Activated CD4-positive, alpha-beta memory T cell treated with anti-CD3 and anti-CD28 coated beads, Interleukin-2, amount 10 ng/mL, durations not matched to agents 7 days and 5 days (primary cell): Measurements from ENCODE around the gene MOB3A. TPM values are rescaled to one million over a fixed set of nuclear protein-coding genes. Genes with fewer than 3 reads are reported as not detected.

ENCODE experiments used
- CTCF ChIA-PET: fragments of 350-600 bp; sonication (Branson Sonifier 250); formaldehyde crosslinking; loops from one replicate; lab custom pipeline; 2021; ENCODE audit warnings: antibody characterized with exemption, inconsistent platforms; lab: Charles Lee
- POLR2A ChIA-PET: fragments of 350-600 bp; sonication (Branson Sonifier 250); formaldehyde crosslinking; loops from one replicate; lab custom pipeline; 2021; ENCODE audit warnings: antibody characterized with exemption; lab: Charles Lee
- DNase-seq: peaks from one replicate; pipeline ENCODE4 v3.0.0-alpha.2; 2020
- H3K27ac Mint-ChIP-seq: one replicate; pipeline ENCODE4 v1.8.0; 2021; ENCODE audit warnings: mild to moderate bottlenecking, mixed read lengths
- H3K27me3 Mint-ChIP-seq: one replicate; pipeline ENCODE4 v1.8.0; 2021; ENCODE audit warnings: mixed read lengths
- H3K36me3 Mint-ChIP-seq: one replicate; pipeline ENCODE4 v1.8.0; 2021; ENCODE audit warnings: low read depth, mixed read lengths
- H3K4me1 Mint-ChIP-seq: one replicate; pipeline ENCODE4 v1.8.0; 2021; ENCODE audit warnings: mixed read lengths
- H3K4me3 Mint-ChIP-seq: one replicate; pipeline ENCODE4 v1.8.0; 2021; ENCODE audit warnings: mild to moderate bottlenecking, mixed read lengths
- H3K9me3 Mint-ChIP-seq: one replicate; pipeline ENCODE4 v1.8.0; 2021; ENCODE audit warnings: mixed read lengths
- total RNA-seq, 2 experiments: library from RNA; stranded (reverse); gene quantifications; one replicate each; pipeline ENCODE4 v1.2.3, GENCODE V29; 2021

Gene MOB3A
- total RNA-seq, 2 experiments from 2014 or later: 242 to 251 TPM

GRCh38 chr19:2033115-2033824 is 62.9 kb downstream of the MOB3A start:
- DNase-seq: no peak
- Mint-ChIP-seq H3K27me3 (no peaks in the 10 kb centered on the region), H3K27ac (no peak overlapping the region), H3K4me1 (peaks cover 36% of the 10 kb centered on the region), H3K4me3 (no peak overlapping the region), H3K9me3 (peaks cover 3% of the 10 kb centered on the region), H3K36me3 (peaks cover 6% of the 10 kb centered on the region)
- CTCF ChIA-PET: no interaction called here
- POLR2A ChIA-PET: interaction anchor here (1.1 to 3.0 kb wide), 6 partner anchors 8 to 136 kb away, joined by 3 to 20 read pairs (median 6); partner anchors contain the start of gene MKNK2

GRCh38 chr19:2032296-2032941 is 63.7 kb downstream of the MOB3A start:
- Mint-ChIP-seq H3K27ac (peak overlapping the region; percentile 85), H3K9me3 (peaks cover 3% of the 10 kb centered on the region), H3K4me1 (peaks cover 36% of the 10 kb centered on the region), H3K36me3 (no peaks in the 10 kb centered on the region), H3K27me3 (no peaks in the 10 kb centered on the region), H3K4me3 (peak overlapping the region; percentile 69)
- POLR2A ChIA-PET: interaction anchor here (0.9 to 3.0 kb wide), 10 partner anchors 9 to 443 kb away, joined by 3 to 20 read pairs (median 6); partner anchors contain the start of genes GADD45B and MKNK2
- peak; percentile 68 for DNase-seq
- CTCF ChIA-PET: interaction anchor here (0.6 to 0.9 kb wide), 3 partner anchors 13 to 52 kb away, joined by 3 to 4 read pairs (median 4); no protein-coding TSS in a partner anchor

- Mint-ChIP-seq H3K4me3 (no peak overlapping the region), H3K27me3 (peaks cover 1% of the 10 kb centered on the region), H3K36me3 (peaks cover 3% of the 10 kb centered on the region), H3K27ac (no peak overlapping the region), H3K4me1 (peaks cover 12% of the 10 kb centered on the region), H3K9me3 (peaks cover 3% of the 10 kb centered on the region)
- ChIA-PET POLR2A (no interaction called here), CTCF (interaction anchor here (0.6 kb wide), 1 partner anchor 23 kb away, joined by 5 read pairs; no protein-coding TSS in a partner anchor)
- no peak for DNase-seq
Measured at GRCh38 chr19:2027361-2027760, 68.8 kb downstream of the MOB3A start.

- Mint-ChIP-seq H3K4me3 (no peak overlapping the region), H3K36me3 (peaks cover 3% of the 10 kb centered on the region), H3K4me1 (peaks cover 7% of the 10 kb centered on the region), H3K9me3 (peaks cover 3% of the 10 kb centered on the region), H3K27me3 (peaks cover 3% of the 10 kb centered on the region), H3K27ac (no peak overlapping the region)
- CTCF ChIA-PET: no interaction called here
- no peak for DNase-seq
- POLR2A ChIA-PET: interaction anchor here (1.4 kb wide), 1 partner anchor 15 kb away, joined by 3 read pairs; no protein-coding TSS in a partner anchor
Measured at GRCh38 chr19:2026770-2027169, 69.4 kb downstream of the MOB3A start.

- Mint-ChIP-seq H3K27me3 (peaks cover 3% of the 10 kb centered on the region), H3K4me3 (no peak overlapping the region), H3K36me3 (peaks cover 3% of the 10 kb centered on the region), H3K9me3 (peaks cover 3% of the 10 kb centered on the region), H3K4me1 (peaks cover 5% of the 10 kb centered on the region), H3K27ac (no peak overlapping the region)
- POLR2A ChIA-PET: interaction anchor here (1.1 to 1.3 kb wide), 2 partner anchors 30 to 80 kb away, joined by 3 to 5 read pairs; no protein-coding TSS in a partner anchor
- no peak for DNase-seq
- CTCF ChIA-PET: no interaction called here
Measured at GRCh38 chr19:2022289-2022688, 73.8 kb downstream of the MOB3A start.

- Mint-ChIP-seq H3K9me3 (peaks cover 3% of the 10 kb centered on the region), H3K27me3 (peaks cover 3% of the 10 kb centered on the region), H3K36me3 (peaks cover 3% of the 10 kb centered on the region), H3K27ac (no peak overlapping the region), H3K4me3 (no peak overlapping the region), H3K4me1 (peaks cover 5% of the 10 kb centered on the region)
- ChIA-PET CTCF (no interaction called here), POLR2A (interaction anchor here (1.1 kb wide), 1 partner anchor 30 kb away, joined by 5 read pairs; no protein-coding TSS in a partner anchor)
- DNase-seq: no peak
Measured at GRCh38 chr19:2021453-2022140, 74.5 kb downstream of the MOB3A start.

Other genes with a start within 250 kb of the MOB3A start
- gene REXO1, start 247.8 kb downstream of the MOB3A start, total RNA-seq: 10 to 100 TPM; 46.5 to 47.5 TPM
- 10 to 100 TPM; 24.6 to 25.7 TPM for gene KLF16, start 232.7 kb downstream of the MOB3A start, total RNA-seq
- gene ABHD17A, start 210.8 kb downstream of the MOB3A start, total RNA-seq: 100 to 1,000 TPM; 255 to 259 TPM
- 10 to 100 TPM; 13.3 to 15.5 TPM for gene ADAT3, start 190.9 kb downstream of the MOB3A start, total RNA-seq
- gene SCAMP4, start 190.9 kb downstream of the MOB3A start, total RNA-seq: 10 to 100 TPM; 36.5 to 39.7 TPM
- gene CSNK1G2, start 155.2 kb downstream of the MOB3A start, total RNA-seq: 100 to 1,000 TPM; 130 to 132 TPM
- gene BTBD2, start 80.6 kb downstream of the MOB3A start, total RNA-seq: 10 to 100 TPM; 55.4 to 57.1 TPM
- gene MKNK2, start 45.1 kb downstream of the MOB3A start, total RNA-seq: 100 to 1,000 TPM; 239 to 253 TPM
- gene IZUMO4, start 589 bp upstream of the MOB3A start, total RNA-seq: 10 to 100 TPM; 10.3 to 10.5 TPM
- gene AP3D1, start 55.2 kb upstream of the MOB3A start, total RNA-seq: 100 to 1,000 TPM; 104 to 105 TPM
- gene DOT1L, start 67.6 kb upstream of the MOB3A start, total RNA-seq: 10 to 100 TPM; 55.7 to 57.1 TPM
- gene PLEKHJ1, start 140.0 kb upstream of the MOB3A start, total RNA-seq: 10 to 100 TPM; 58.3 to 60.4 TPM
- gene SF3A2, start 140.5 kb upstream of the MOB3A start, total RNA-seq: 100 to 1,000 TPM; 137 to 145 TPM
- gene AMH, start 153.0 kb upstream of the MOB3A start, total RNA-seq: 1 to 10 TPM; 4.6 to 7.6 TPM
- 1 to 10 TPM in 1 of 2 experiments, under 1 TPM in 1; 0.73 to 1.3 TPM for gene JSRP1, start 160.1 kb upstream of the MOB3A start, total RNA-seq
- gene PEAK3, start 185.8 kb upstream of the MOB3A start, total RNA-seq: under 1 TPM; 0.70 to 0.88 TPM
- gene LINGO3, start 211.8 kb upstream of the MOB3A start, total RNA-seq: under 1 TPM; 0.40 to 0.63 TPM
- gene LSM7, start 232.3 kb upstream of the MOB3A start, total RNA-seq: 100 to 1,000 TPM; 110 to 115 TPM
- 10 to 100 TPM; 58.9 to 68.2 TPM for gene SPPL2B, start 232.4 kb upstream of the MOB3A start, total RNA-seq